Keratinocyte (primary cell): ENCODE data around the gene SCGB2A2.

ENCODE experiments used
- EZH2 ChIP-seq: IDR thresholded peaks from one replicate; pipeline ENCODE4 v1.6.1; 2012; ENCODE audit warnings: inconsistent platforms, mild to moderate bottlenecking, low read length, moderate library complexity
- TF ChIP-seq, protein P1 (sequence below), 3 experiments: IDR thresholded peaks in 1 of 3; conservative IDR thresholded peaks in 1 of 3; optimal IDR thresholded peaks in 1 of 3; 2 replicates in 2 of 3; 3 replicates in 1 of 3; pipeline versions ENCODE3 to v1.5.1; 2011; ENCODE audit warnings: low read length in 3 of 3, mild to moderate bottlenecking in 3 of 3, moderate library complexity in 2 of 3, control low read depth in 1 of 3, inconsistent platforms in 1 of 3; ENCODE audit not compliant: insufficient read depth in 2 of 3; ENCODE audit errors: extremely low read depth in 1 of 3

GRCh38 chr11:62315431-62315830, 45.5 kb downstream of the SCGB2A2 start:
- TF ChIP-seq, protein P1, sequence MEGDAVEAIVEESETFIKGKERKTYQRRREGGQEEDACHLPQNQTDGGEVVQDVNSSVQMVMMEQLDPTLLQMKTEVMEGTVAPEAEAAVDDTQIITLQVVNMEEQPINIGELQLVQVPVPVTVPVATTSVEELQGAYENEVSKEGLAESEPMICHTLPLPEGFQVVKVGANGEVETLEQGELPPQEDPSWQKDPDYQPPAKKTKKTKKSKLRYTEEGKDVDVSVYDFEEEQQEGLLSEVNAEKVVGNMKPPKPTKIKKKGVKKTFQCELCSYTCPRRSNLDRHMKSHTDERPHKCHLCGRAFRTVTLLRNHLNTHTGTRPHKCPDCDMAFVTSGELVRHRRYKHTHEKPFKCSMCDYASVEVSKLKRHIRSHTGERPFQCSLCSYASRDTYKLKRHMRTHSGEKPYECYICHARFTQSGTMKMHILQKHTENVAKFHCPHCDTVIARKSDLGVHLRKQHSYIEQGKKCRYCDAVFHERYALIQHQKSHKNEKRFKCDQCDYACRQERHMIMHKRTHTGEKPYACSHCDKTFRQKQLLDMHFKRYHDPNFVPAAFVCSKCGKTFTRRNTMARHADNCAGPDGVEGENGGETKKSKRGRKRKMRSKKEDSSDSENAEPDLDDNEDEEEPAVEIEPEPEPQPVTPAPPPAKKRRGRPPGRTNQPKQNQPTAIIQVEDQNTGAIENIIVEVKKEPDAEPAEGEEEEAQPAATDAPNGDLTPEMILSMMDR (optimal IDR thresholded peaks at IDR 0.05 in 1 of 3, IDR thresholded peaks at IDR 0.05 in 1 of 3, conservative IDR thresholded peaks at IDR 0.05 in 1 of 3; ENCODE audit: extremely low read depth in 1 of 3, insufficient read depth in 2 of 3, low read length in 3 of 3), result no peak
- TF ChIP-seq EZH2, result no peak
